BJ (cell line): ENCODE measurements around the gene DDX31. TPM values are rescaled to one million over a fixed set of nuclear protein-coding genes. Genes with fewer than 3 reads are reported as not detected.
A peak's percentile ranks its signal among the peaks of the same experiment; 100 is the strongest.

Source experiments
- CTCF ChIA-PET: fragments of 350-600 bp; formaldehyde crosslinking; extraction: SDS; loops from one replicate; lab custom pipeline; 2021; ENCODE audit warnings: antibody characterized with exemption, inconsistent platforms; lab: Yijun Ruan, JAX
- POLR2A ChIA-PET: fragments of 300-600 bp; sonication (Branson Sonifier 250); formaldehyde crosslinking; extraction: SDS; loops from one replicate; lab custom pipeline; 2021; ENCODE audit warnings: antibody characterized with exemption; lab: Charles Lee
- DNase-seq: peaks from one replicate; pipeline ENCODE4 v3.0.0-alpha.2; 2011; ENCODE audit warnings: low read depth
- H3K27me3 ChIP-seq: 2 replicates; pipeline ENCODE4 v1.6.0; 2011; ENCODE audit warnings: low read length; ENCODE audit not compliant: control insufficient read depth, insufficient read depth
- H3K36me3 ChIP-seq: 2 replicates; pipeline ENCODE4 v1.5.1; 2011; ENCODE audit warnings: low read length; ENCODE audit not compliant: control insufficient read depth, insufficient read depth
- H3K4me3 ChIP-seq: 2 replicates; pipeline ENCODE4 v1.5.1; 2011; ENCODE audit warnings: low read depth, mild to moderate bottlenecking, control low read depth, low read length
- CTCF ChIP-seq: IDR thresholded peaks from 2 replicates; pipeline ENCODE4 v1.5.1; 2011; ENCODE audit warnings: low read depth, mild to moderate bottlenecking, control low read depth, inconsistent platforms, low read length, moderate library complexity; ENCODE audit not compliant: insufficient read depth
- polyA plus RNA-seq: library from polyadenylated mRNA; depleted of rRNA; stranded (reverse); fragments of >200 nt; gene quantifications from 2 replicates; pipeline ENCODE4 v1.2.3, GENCODE V29; 2011

DDX31 gene
- polyA plus RNA-seq, 1 experiment, result 12.3 TPM

- POLR2A ChIA-PET, result no interaction called here
- no peak for TF ChIP-seq CTCF
These were observed 59.1 kb downstream of the DDX31 start for GRCh38 chr9:132610661-132611060.

GRCh38 chr9:132609829-132610228 lies 60.0 kb downstream of the DDX31 start:
- TF ChIP-seq CTCF, result no peak
- ChIA-PET CTCF (no interaction called here), POLR2A (no interaction called here)

More at GRCh38 chr9:132610661-132611060, 59.1 kb downstream of the DDX31 start:
- CTCF ChIA-PET, result no interaction called here
- Histone ChIP-seq H3K36me3 (peaks cover 11% of the 10 kb centered on the region), H3K27me3 (no peaks in the 10 kb centered on the region), H3K4me3 (no peak overlapping the region)
- DNase-seq, result no peak

GRCh38 chr9:132609184-132609583 lies 60.6 kb downstream of the DDX31 start:
- no peaks in the 10 kb centered on the region for H3K27me3 ChIP-seq
- H3K4me3 ChIP-seq, result no peak overlapping the region
- DNase-seq, result no peak
- ChIA-PET POLR2A (no interaction called here), CTCF (no interaction called here)
- peaks cover 12% of the 10 kb centered on the region for H3K36me3 ChIP-seq
- TF ChIP-seq CTCF, result no peak

More at GRCh38 chr9:132609829-132610228, 60.0 kb downstream of the DDX31 start:
- Histone ChIP-seq H3K27me3 (no peaks in the 10 kb centered on the region), H3K4me3 (no peak overlapping the region), H3K36me3 (peaks cover 12% of the 10 kb centered on the region)
- DNase-seq, result peak; percentile 44

GRCh38 chr9:132606066-132606465 lies 63.7 kb downstream of the DDX31 start:
- CTCF ChIA-PET, result no interaction called here
- POLR2A ChIA-PET, result no interaction called here
- TF ChIP-seq CTCF, result no peak
- no peak for DNase-seq
- Histone ChIP-seq H3K4me3 (no peak overlapping the region), H3K27me3 (no peaks in the 10 kb centered on the region), H3K36me3 (peaks cover 13% of the 10 kb centered on the region)

- no peak for DNase-seq
- H3K27me3 ChIP-seq, result no peaks in the 10 kb centered on the region
- ChIA-PET POLR2A (no interaction called here), CTCF (no interaction called here)
- no peak overlapping the region for H3K4me3 ChIP-seq
- TF ChIP-seq CTCF, result no peak
- peaks cover 12% of the 10 kb centered on the region for H3K36me3 ChIP-seq
These were observed 64.4 kb downstream of the DDX31 start for GRCh38 chr9:132605387-132605786.
